HFF-Myc (cell line): ENCODE measurements around the gene ZNF467.

Experiments
- DNase-seq: peaks from one replicate; pipeline ENCODE4 v3.0.0-alpha.2; 2011; ENCODE audit warnings: low read depth; ENCODE audit errors: extremely low read depth
- H3K4me3 ChIP-seq: replicated peaks from 2 replicates; pipeline ENCODE4 v1.5.1; 2011; ENCODE audit warnings: low read depth, mild to moderate bottlenecking, control low read depth, low read length
- CTCF ChIP-seq: IDR thresholded peaks from 2 replicates; pipeline ENCODE4 v1.5.1; 2012; ENCODE audit warnings: mild to moderate bottlenecking, low read depth, low read length, control low read depth; ENCODE audit errors: missing control alignments

ZNF467 gene

GRCh38 chr7:149727899-149728476, 45.4 kb downstream of the ZNF467 start:
- no peak overlapping the region for H3K4me3 ChIP-seq
- no peak for DNase-seq
- no peak for TF ChIP-seq CTCF

DNA sequence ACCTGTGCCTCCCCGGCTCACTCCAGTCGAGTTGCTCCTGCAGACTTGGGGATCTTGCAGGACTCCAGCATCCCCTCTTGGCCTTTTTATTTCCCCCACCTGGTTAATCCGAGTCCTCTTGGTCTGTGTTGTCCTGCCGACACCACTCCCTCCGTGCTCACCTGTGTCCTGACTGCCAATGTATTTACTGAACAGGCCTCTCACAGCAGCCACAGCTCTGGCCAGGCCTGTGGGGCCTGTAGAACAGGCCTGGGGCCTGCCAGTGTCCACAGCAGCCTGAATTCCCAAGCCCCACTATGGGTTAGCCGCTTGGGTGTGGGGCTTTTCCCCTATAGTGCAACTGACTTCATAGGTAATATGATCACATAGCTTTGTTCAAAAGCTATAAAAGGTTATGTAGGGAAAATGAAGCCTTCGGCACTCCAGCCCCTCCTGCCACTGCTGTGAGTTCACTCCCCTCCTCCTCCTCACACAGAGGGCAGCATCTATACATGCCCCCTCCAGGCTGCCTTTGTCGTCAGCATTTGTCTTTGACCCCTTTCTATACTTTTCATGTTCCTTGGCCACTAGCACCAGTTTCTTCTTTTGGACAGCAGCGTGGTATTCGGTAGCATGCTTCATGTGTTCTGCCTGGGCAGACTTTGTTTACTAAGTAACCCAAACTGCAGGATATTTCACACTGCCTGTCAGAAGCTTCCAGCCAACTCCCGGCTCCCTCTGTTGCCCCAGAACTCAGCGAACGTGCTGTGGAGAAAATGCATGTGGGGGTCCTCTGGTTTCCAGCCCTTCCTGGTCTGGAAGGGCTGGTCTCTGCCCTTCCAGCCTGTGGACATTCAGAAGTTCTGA, 46.1 kb downstream of the ZNF467 start:
- no peak overlapping the region for H3K4me3 ChIP-seq
- no peak for TF ChIP-seq CTCF
- DNase-seq = no peak

DNA sequence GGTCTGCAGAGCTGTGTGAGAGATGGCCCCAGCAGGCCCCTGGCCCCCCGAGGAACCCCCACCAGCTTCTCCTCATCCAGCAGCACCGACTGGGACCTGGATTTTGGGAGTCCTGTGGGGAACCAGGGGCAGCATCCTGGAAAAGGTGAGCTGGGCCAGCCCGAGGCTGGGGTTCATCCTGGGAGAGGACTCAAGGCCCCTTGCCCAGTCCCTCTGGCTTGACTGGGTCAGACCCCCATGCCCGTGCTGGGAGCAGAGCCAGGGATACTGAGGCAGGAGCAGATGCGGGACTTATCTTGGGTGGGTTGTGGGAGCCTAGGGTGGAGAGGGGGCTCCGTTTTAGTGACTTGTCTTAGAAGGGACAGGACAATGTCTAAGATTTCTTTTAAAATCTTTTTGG, 47.5 kb downstream of the ZNF467 start:
- no peak for TF ChIP-seq CTCF
- no peak overlapping the region for H3K4me3 ChIP-seq
- no peak for DNase-seq

DNA sequence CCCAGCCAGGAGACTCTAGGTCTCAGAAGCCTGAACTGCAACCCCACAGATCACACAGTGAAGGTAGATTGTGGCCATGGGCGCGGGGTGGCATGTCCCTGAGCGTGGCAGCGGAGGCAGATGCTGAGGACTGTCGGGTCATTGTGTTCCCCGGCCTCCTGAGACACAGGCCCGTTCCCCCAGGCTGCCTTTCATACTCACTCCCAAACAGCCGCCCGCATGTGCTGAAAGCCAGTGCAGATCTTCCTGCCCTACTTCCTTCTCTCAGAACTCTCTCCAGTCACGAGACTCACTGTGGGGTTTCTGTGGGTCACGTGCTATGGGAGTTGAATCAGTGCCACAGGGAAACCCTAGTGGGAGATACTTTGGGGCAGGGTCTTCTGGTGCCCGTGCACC, 48.0 kb downstream of the ZNF467 start:
- no peak for DNase-seq
- no peak for TF ChIP-seq CTCF
- no peak overlapping the region for H3K4me3 ChIP-seq

- no peak overlapping the region for H3K4me3 ChIP-seq
- no peak for TF ChIP-seq CTCF
- DNase-seq = no peak
Observed at GRCh38 chr7:149724661-149725425, 48.5 kb downstream of the ZNF467 start.

GRCh38 chr7:149723795-149724495, 49.4 kb downstream of the ZNF467 start:
- H3K4me3 ChIP-seq = no peak overlapping the region
- no peak for DNase-seq
- no peak for TF ChIP-seq CTCF
